HG03064 (cell line): Measurements from ENCODE around the gene USP13.
"Not testable (repeated sequence)": the region's sequence is repeated elsewhere in the genome, so short reads cannot be mapped to it uniquely, and the experiment has no call there.

Experiments
- ATAC-seq: cut with Tn5 transposase; IDR thresholded peaks from one replicate; pipeline ENCODE4 v1.9.1; 2021; ENCODE audit warnings: low read depth; ENCODE audit not compliant: unreplicated experiment

Gene USP13

GRCh38 chr3:179655236-179655635 is 2.4 kb downstream of the USP13 start:
- no peak for ATAC-seq

DNA sequence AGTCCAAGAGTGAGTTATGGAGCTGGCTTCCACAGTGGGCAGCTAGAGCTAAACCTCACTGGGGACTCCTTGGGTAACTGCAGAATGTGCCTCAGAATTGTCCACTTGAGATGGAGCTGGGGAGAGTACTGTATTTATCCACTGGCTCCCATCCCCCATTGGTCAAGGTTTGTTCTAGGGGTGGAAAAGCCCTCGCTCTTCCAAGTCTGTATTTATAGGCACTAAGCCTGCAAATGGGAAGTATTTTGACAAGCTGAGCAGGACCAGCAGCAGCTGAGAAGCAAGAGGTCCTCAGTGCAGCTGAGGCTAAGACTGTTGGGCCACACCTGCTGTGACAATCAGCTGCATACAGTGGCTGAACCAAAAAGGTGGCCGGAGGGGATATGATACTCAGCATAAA is 5.8 kb downstream of the USP13 start:
- ATAC-seq, result no peak

- ATAC-seq, result no peak
Measured at GRCh38 chr3:179660872-179661271, 8.0 kb downstream of the USP13 start.

- no peak for ATAC-seq
Measured at GRCh38 chr3:179661777-179662176, 8.9 kb downstream of the USP13 start.

DNA sequence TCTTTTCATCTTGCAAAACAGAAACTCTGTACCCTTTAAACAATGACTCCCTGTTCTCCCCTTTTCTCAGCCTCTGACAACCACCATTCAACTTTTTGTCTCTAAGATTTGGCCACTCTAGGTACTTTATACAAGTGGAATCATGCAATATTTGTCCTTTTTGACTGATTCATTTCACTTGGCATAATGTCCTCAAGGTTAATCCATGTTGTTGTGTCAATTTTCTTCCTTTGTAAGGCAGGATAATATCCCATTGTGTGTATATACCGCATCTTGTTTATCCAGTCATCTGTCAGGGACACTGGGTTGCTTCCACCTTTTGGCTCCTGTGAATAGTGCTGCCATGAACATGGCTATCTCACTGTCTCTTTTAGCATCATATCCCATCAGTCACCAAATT is 10.3 kb downstream of the USP13 start:
- no peak for ATAC-seq

DNA sequence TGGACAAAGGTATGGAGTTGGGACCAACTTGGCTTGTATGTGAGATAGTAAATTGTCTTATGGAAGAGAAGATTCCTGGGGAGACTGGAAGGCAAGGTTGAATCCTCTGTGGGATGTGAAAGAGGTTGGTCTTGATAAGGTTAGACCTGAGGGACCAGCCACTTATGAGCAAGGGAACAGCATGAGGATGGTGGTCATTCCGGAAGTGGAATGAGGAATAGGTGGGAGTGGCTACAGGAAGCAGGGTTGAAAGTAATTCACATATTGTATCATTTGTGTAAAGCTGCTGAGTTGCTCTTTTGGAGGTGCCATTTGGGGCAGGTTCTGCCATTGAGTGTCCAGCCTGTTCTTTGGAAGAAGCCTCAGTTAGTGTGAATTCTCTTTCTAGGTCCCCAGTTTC is 13.2 kb downstream of the USP13 start:
- ATAC-seq, result no peak

DNA sequence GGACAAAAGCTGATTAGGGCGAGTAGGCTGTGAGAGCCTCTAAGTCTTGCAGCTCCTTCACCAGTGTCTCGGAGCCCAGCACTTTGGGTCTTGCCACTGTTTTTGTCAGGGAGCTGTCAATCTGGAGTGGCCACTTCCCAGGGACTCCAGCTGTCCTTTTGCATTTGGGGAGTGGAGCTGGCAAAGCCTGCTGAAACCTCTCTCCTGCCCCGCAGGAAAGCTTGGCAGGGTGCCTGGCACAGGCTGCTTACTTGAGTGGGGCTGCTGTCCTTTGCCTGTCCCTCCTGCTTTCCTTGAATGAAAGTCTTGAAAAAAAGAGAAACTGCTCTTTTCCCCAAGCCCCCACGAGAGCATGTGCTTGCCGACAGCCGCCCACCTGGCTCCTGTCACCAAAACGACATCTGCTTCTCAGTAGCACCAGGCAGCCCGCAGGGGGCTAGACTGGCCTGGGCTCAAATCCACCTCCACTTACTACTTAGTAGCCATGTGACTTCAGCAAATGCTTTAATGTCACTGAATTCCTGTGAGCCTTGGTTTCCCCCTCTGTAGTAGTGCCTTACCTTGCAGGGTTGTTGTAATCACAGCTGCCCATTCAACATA is 13.7 kb downstream of the USP13 start:
- no peak for ATAC-seq

GRCh38 chr3:179668429-179668828 is 15.6 kb downstream of the USP13 start:
- no peak for ATAC-seq

DNA sequence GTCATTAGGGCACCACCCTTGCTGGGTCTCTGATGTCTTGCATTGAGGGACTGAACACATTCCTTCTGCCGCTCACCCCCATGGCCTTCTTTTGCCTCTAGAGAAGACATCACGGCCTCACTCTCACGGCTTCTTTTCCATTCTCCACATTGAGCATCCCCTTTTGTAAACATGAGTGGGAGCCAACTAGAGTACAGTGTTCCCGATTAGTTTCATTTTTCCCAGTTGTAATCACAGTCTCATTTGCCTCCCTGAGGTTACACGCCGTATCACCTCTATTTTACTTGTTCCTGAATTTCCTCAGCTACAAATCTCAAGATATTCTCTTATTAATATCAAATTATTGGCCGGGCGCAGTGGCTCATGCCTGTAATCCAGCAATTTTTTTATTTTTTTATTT is 17.5 kb downstream of the USP13 start:
- no peak for ATAC-seq

GRCh38 chr3:179671309-179671708 is 18.5 kb downstream of the USP13 start:
- no peak for ATAC-seq

GRCh38 chr3:179671747-179672242 is 19.0 kb downstream of the USP13 start:
- no peak for ATAC-seq

- ATAC-seq, result no peak
Measured at GRCh38 chr3:179672918-179673317, 20.1 kb downstream of the USP13 start.

DNA sequence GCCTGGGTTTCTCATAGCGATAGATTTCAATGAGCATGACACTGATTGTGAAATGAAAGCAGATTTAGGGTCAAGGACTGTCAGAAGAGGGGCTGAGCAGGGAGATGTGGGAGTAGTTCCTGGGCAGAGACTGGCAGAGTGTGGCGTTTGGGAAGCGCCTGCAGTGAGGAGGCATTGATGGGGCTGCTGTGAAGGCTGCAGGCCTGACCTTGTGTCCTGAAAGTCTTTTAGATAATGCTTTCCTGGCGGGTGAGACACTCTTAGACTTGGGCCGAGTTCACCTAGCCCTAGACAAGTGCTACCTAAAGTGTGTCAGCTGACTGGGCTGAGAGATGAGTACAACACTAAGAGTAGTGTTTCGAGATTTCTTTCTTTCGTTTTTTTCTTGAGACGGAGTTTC is 20.7 kb downstream of the USP13 start:
- no peak for ATAC-seq

DNA sequence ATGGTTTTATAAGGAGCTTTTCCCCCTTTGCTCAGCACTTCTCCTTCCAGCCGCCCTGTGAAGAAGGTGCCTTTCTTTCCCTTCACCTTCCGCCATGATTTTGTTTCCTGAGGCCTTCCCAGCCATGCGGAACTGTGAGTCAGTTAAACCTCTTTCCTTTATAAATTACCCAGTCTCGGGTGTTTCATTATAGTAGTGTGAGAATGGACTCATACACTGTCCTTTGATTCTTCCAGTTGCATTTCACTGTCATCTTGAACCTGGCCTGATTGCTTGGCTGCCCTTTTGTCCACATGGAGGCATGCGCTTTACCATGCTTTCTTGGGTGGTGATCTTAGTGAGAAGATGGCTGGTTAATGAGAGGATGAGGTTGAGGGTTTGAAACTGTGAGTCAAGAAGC is 23.2 kb downstream of the USP13 start:
- no peak for ATAC-seq

DNA sequence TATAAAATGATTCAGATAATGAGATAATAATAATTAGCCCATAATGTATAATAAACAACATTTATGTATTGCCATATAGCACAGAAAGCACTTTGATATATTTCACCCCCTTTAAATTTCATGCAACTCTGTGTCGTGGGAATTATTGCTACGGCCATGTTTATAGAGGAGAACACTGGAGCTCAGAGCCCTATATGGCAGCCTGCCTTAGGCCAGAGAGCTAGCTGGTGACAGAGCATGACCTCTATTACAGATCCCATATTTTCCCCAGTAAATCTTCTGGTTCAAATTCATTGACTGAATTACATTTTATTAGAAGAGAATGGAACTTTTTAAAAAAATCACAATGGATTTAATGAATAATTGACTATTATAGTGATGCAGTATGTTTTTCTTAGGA is 25.0 kb downstream of the USP13 start:
- ATAC-seq, result no peak

DNA sequence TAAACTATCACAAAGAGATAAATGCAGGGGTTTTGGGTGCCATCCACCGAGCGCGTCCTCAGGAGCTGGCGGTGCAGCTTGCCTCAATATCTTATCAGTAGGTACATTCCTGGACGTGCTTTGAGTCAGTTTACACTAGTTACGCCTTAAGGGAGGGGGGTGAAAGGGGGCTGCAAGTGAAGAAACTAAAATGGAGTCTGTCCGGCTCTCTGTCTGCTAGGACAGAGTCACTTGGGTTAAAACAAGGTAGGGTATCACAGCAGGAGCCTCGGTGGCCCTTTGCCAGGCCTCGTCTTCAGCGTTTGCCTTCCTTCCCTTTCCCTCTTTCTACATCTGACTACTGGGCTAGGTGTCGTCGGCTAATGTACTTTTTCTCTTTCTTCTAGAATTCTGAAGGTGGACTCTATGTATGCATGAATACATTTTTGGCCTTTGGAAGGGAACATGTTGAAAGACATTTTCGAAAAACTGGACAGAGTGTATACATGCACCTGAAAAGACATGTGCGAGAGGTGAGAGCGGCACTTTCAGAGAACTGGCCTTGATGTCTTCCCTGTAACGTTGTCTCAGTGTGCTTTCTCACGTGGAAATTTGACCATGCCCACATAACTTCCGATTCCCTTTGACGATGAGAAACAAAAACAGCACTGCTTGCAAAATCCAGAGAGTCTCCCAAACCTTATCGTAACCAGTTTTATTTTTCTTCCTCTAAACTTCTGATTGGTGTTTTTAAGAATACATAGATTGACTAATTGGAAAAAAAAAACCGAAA is 28.8 kb downstream of the USP13 start:
- ATAC-seq, result no peak

GRCh38 chr3:179682426-179683080 is 29.7 kb downstream of the USP13 start:
- ATAC-seq, result no peak

DNA sequence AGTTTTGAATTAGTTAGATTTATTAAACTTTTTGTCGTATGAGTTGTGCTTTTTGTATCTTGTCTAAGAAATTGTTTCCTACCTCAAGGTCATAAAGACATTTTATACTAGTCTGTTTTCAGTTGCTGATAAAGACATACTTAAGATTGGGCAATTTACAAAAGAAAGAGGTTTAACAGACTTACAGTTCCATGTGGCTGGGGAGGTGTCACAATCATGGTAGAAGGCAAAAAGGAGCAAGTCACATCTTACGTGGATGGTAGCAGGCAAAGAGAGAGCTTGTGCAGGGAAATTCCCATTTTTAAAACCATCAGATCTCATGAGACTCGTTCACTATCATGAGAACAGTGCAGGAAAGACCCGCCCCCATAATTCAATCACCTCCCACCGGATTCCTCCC is 30.4 kb downstream of the USP13 start:
- not testable (repeated sequence) for ATAC-seq

DNA sequence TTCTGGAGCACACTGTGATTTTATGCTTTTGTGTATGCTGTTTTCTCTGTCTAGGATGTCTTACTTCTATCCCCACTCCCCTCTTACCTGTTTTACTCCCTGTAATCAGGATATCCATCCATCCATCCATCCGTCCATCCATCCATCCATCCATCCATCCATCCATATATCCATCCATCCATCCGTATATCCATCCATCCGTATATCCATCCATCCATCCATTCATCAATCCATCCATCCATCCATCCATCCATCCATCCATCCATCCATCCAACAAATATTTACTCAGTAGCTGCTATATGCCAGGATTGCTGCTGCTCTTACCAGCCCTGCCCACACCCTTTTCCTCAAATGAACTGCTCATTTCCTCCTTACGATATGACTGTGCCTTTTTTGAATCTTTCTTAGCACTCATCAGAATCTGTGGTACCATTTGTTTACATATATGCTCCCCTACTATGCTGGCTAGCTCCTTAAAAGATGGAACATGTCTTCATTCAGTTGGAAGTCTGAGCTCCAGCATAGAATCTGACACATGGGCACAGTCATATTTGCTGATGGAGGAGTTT is 35.2 kb downstream of the USP13 start:
- ATAC-seq, result no peak

DNA sequence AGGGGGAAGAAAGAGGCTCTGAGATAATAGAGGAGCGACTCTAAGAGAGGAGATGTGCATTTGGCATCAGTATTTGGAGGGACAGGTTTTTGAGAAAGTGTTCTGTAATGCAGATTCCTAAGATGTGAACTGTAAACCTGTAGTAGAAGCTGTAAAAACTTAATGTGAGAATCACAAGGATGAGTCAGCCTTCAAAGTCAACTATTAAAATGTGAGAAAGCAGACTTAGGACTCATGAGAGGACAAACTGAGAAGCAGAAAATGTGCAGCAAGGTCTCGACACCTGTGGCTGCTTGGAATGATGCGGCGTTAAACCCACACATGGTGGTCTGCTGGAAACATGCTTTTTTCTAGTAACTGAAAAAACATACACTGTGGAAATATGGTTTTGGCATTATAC is 36.0 kb downstream of the USP13 start:
- no peak for ATAC-seq

GRCh38 chr3:179694731-179695130 is 41.9 kb downstream of the USP13 start:
- ATAC-seq, result no peak
